IMR-90 (cell line): Measurements from ENCODE around the gene WDR81. TPM values are rescaled to one million over a fixed set of nuclear protein-coding genes. Genes with fewer than 3 reads are reported as not detected.

ENCODE experiments used
- ATAC-seq: fragments of 200-7000 bp; cut with Tn5 transposase; 2 replicates; pipeline ENCODE4 v1.9.1; 2020; ENCODE audit warnings: low read depth, mild to moderate bottlenecking, moderate library complexity
- BruUV-seq: library from RNA; stranded (reverse); fragments of 400-500 nt; replicated peaks from 2 replicates; lab custom pipeline; 2021; lab: Mats Ljungman, UMichigan
- CTCF ChIA-PET: fragments of 300-600 bp; formaldehyde crosslinking; extraction: SDS; loops from one replicate; lab custom pipeline; 2021; ENCODE audit warnings: antibody characterized with exemption; lab: Yijun Ruan, JAX
- POLR2A ChIA-PET: fragments of 300-600 bp; sonication (Branson Sonifier 250); formaldehyde crosslinking; loops from one replicate; lab custom pipeline; 2022; ENCODE audit warnings: antibody characterized with exemption; ENCODE audit not compliant: unreplicated experiment; lab: Charles Lee
- DNase-seq: peaks from one replicate; pipeline ENCODE4 v3.0.0; 2013
- H2AFZ ChIP-seq: replicated peaks from 2 replicates; pipeline ENCODE3; 2013; ENCODE audit warnings: low read length, mild to moderate bottlenecking; ENCODE audit not compliant: poor library complexity
- H2AK5ac ChIP-seq: 2 replicates; pipeline ENCODE4 v1.6.1; 2013; ENCODE audit warnings: low read depth, low read length, inconsistent platforms
- H2AK9ac ChIP-seq: replicated peaks from 2 replicates; pipeline ENCODE3; 2013; ENCODE audit warnings: mild to moderate bottlenecking, low read depth, low read length, moderate library complexity; ENCODE audit not compliant: poor library complexity
- H2BK120ac ChIP-seq: 2 replicates; pipeline ENCODE4 v1.6.1; 2013; ENCODE audit warnings: low read depth, low read length, inconsistent platforms
- H2BK15ac ChIP-seq: 3 replicates; pipeline ENCODE4 v1.6.1; 2013; ENCODE audit warnings: low read depth, low read length, inconsistent platforms
- H2BK20ac ChIP-seq: 2 replicates; pipeline ENCODE4 v1.6.1; 2013; ENCODE audit warnings: low read depth, mild to moderate bottlenecking, inconsistent platforms, low read length, moderate library complexity
- H2BK5ac ChIP-seq: 2 replicates; pipeline ENCODE4 v1.6.1; 2013; ENCODE audit warnings: mild to moderate bottlenecking, low read depth, low read length, inconsistent platforms; ENCODE audit not compliant: poor library complexity, severe bottlenecking
- H3K14ac ChIP-seq: replicated peaks from 2 replicates; pipeline ENCODE4 v1.6.1; 2013; ENCODE audit warnings: low read depth, low read length, inconsistent platforms
- H3K18ac ChIP-seq: 2 replicates; pipeline ENCODE4 v1.6.1; 2013; ENCODE audit warnings: low read depth, low read length, control low read depth
- H3K23ac ChIP-seq: 2 replicates; pipeline ENCODE4 v1.6.1; 2013; ENCODE audit warnings: low read depth, low read length, inconsistent platforms
- H3K27ac ChIP-seq: 2 replicates; pipeline ENCODE4 v1.5.1; 2013; ENCODE audit warnings: mild to moderate bottlenecking, control low read depth, low read length; ENCODE audit not compliant: insufficient read depth
- H3K27me3 ChIP-seq: 2 replicates; pipeline ENCODE4 v1.6.1; 2013; ENCODE audit warnings: low read length; ENCODE audit not compliant: control insufficient read depth, insufficient read depth
- H3K36me3 ChIP-seq: 2 replicates; pipeline ENCODE4 v1.6.1; 2013; ENCODE audit warnings: low read length, mixed read lengths; ENCODE audit not compliant: control insufficient read depth, insufficient read depth
- H3K4ac ChIP-seq: 2 replicates; pipeline ENCODE4 v1.6.1; 2013; ENCODE audit warnings: low read depth, low read length, inconsistent platforms
- H3K4me1 ChIP-seq: 2 replicates; pipeline ENCODE4 v1.6.1; 2013; ENCODE audit warnings: low read length, mixed read lengths; ENCODE audit not compliant: control insufficient read depth, insufficient read depth
- H3K4me2 ChIP-seq: 2 replicates; pipeline ENCODE4 v1.6.1; 2013; ENCODE audit warnings: low read depth, mild to moderate bottlenecking, control low read depth, low read length, moderate library complexity
- H3K4me3 ChIP-seq: 2 replicates; pipeline ENCODE4 v1.5.1; 2013; ENCODE audit warnings: low read depth, mild to moderate bottlenecking, control low read depth, low read length, moderate library complexity; ENCODE audit not compliant: insufficient read depth
- H3K56ac ChIP-seq: 2 replicates; pipeline ENCODE4 v1.6.1; 2013; ENCODE audit warnings: low read length, inconsistent platforms; ENCODE audit not compliant: insufficient read depth; ENCODE audit errors: extremely low read depth
- H3K79me1 ChIP-seq, 2 experiments: 2 replicates each; pipeline ENCODE4 v1.6.1; 2013; ENCODE audit warnings: low read length in 2 of 2, inconsistent platforms in 1 of 2, low read depth in 1 of 2
- H3K9ac ChIP-seq: 2 replicates; pipeline ENCODE4 v1.6.1; 2013; ENCODE audit warnings: low read depth, low read length, control low read depth
- H3K9me1 ChIP-seq: 2 replicates; pipeline ENCODE4 v1.6.1; 2013; ENCODE audit warnings: low read length, inconsistent platforms; ENCODE audit not compliant: insufficient read depth
- H3K9me3 ChIP-seq: 2 replicates; pipeline ENCODE4 v1.6.1; 2013; ENCODE audit warnings: low read length; ENCODE audit not compliant: control insufficient read depth, insufficient read depth
- H4K20me1 ChIP-seq: 2 replicates; pipeline ENCODE4 v1.6.1; 2013; ENCODE audit warnings: low read length, inconsistent platforms; ENCODE audit not compliant: insufficient read depth
- H4K5ac ChIP-seq: 2 replicates; pipeline ENCODE4 v1.6.1; 2013; ENCODE audit warnings: mild to moderate bottlenecking, low read depth, low read length, control low read depth
- H4K8ac ChIP-seq, 2 experiments: 2 replicates each; pipeline ENCODE4 v1.6.1; 2013; ENCODE audit warnings: low read depth in 2 of 2, low read length in 2 of 2, control low read depth in 1 of 2, inconsistent platforms in 1 of 2
- H4K91ac ChIP-seq: 2 replicates; pipeline ENCODE4 v1.6.1; 2013; ENCODE audit warnings: low read depth, low read length, inconsistent platforms; ENCODE audit not compliant: insufficient read depth
- RAD21 ChIP-seq: IDR thresholded peaks from 2 replicates; pipeline ENCODE4 v1.6.1; 2012; ENCODE audit warnings: low read length, improper control_type of control experiment
- USF2 ChIP-seq: fragments of 150-350 bp; IDR thresholded peaks from 2 replicates; pipeline ENCODE4 v1.6.1; 2017; ENCODE audit warnings: mild to moderate bottlenecking, antibody characterized with exemption, low read length, low read depth
- WGBS, 2 experiments: methylation state at CpG; one replicate each; pipeline versions ENCODE4 v1.1.5 to v1.1.7; 2013; ENCODE audit warnings: missing lambda C conversion rate in 2 of 2; ENCODE audit not compliant: insufficient read length in 1 of 2; ENCODE audit errors: extremely low coverage in 2 of 2; 5-methylcytosine and 5-hydroxymethylcytosine counted together
- dilution Hi-C: fragments of 300-500 bp; cut with HindIII; formaldehyde crosslinking; loops from one replicate; pipeline ENCODE4 v1.14.3; 2018; ENCODE audit warnings: low sequenced_read_pairs; ENCODE audit not compliant: unreplicated experiment
- in situ Hi-C: fragments of 300-500 bp; cut with MboI; formaldehyde crosslinking; loops from 3 replicates; pipeline ENCODE4 v1.14.3; 2019; ENCODE audit warnings: low sequenced_read_pairs, inconsistent platforms, mixed read lengths
- intact Hi-C: fragments of 100-400 bp; cut with micrococcal nuclease; formaldehyde crosslinking; loops from 2 replicates; pipeline ENCODE4 v1.10.0; 2022
- polyA plus RNA-seq, 3 experiments: library from polyadenylated mRNA; depleted of rRNA; stranded (reverse); fragments of >200 nt; gene quantifications; 2 replicates each; pipeline ENCODE4 v1.2.3, GENCODE V29; 2012; ENCODE audit warnings: low replicate concordance in 1 of 3
- total RNA-seq: library from RNA; depleted of rRNA; stranded (reverse); fragments of >200 nt; gene quantifications from 2 replicates; pipeline ENCODE4 v1.2.3, GENCODE V29; 2012

The WDR81 gene
- total and polyA plus RNA-seq, 2 of the 4 experiments (the other 2 are of a cell fraction): 3.0 to 8.4 TPM

- intact Hi-C loops (loop anchor here (2.0 kb wide), 1 partner anchor 43 kb away; no protein-coding TSS in a partner anchor), in situ Hi-C loops (loop anchor here (25.0 kb wide), 1 partner anchor 325 kb away; the partner anchor contains the start of genes DPH1, OVCA2 and RTN4RL1), dilution Hi-C loops (no loop called here)
- H2BK120ac ChIP-seq: no peak overlapping the region
- no peak overlapping the region for H2BK20ac ChIP-seq
- no peak overlapping the region for H3K4me2 ChIP-seq
- no peak overlapping the region for H2BK15ac ChIP-seq
- no peak overlapping the region for H3K27ac ChIP-seq
- H3K9me1 ChIP-seq: peaks cover 12% of the 10 kb centered on the region
- H3K9me3 ChIP-seq: no peaks in the 10 kb centered on the region
- ATAC-seq: no peak
- H3K4ac ChIP-seq: no peak overlapping the region
- H3K23ac ChIP-seq: no peak overlapping the region
- no TSS peak for BruUV-seq
- peaks cover 0 to 52% of the 10 kb centered on the region in 2 experiments; a peak in 2 of 4 replicates for H3K79me1 ChIP-seq
- no peak overlapping the region for H4K5ac ChIP-seq
- H3K14ac ChIP-seq: no peak overlapping the region
- H3K9ac ChIP-seq: no peak overlapping the region
- no peak overlapping the region for H3K18ac ChIP-seq
- no peaks in the 10 kb centered on the region for H3K27me3 ChIP-seq
- no peak overlapping the region for H2BK5ac ChIP-seq
- H3K4me3 ChIP-seq: no peak overlapping the region
- peaks cover 27% of the 10 kb centered on the region for H3K4me1 ChIP-seq
- no peak overlapping the region for H3K56ac ChIP-seq
- H3K36me3 ChIP-seq: peaks cover 43% of the 10 kb centered on the region
- H2AK5ac ChIP-seq: no peak overlapping the region
- TF ChIP-seq RAD21: no peak
- peak; percentile 41; the same call in 1 of the 2 replicates for TF ChIP-seq USF2
- WGBS, 2 experiments: no CpG with 5 or more reads among the region's 4 CpGs
- POLR2A ChIA-PET: no interaction called here
- H4K8ac ChIP-seq: no peak overlapping the region
- H4K20me1 ChIP-seq: peaks cover 63% of the 10 kb centered on the region
- no peak overlapping the region for H2AK9ac ChIP-seq
- no peak overlapping the region for H2AFZ ChIP-seq
- DNase-seq: no peak
- CTCF ChIA-PET: interaction anchor here (0.5 kb wide), 1 partner anchor 21 kb away, joined by 4 read pairs; no protein-coding TSS in a partner anchor
- H4K91ac ChIP-seq: no peak overlapping the region
Observed at GRCh38 chr17:1711804-1712203, 12.7 kb upstream of the WDR81 start.
